NCI-H1436 treated with DMSO at 0.1 percent for 48 hours (cell line): ENCODE data around the gene TMBIM6.
"Not testable (repeated sequence)": the region's sequence is repeated elsewhere in the genome, so short reads cannot be mapped to it uniquely, and the experiment has no call there.

ENCODE experiments used
- DNase-seq: peaks from one replicate; lab custom pipeline; 2025; lab: John Stamatoyannopoulos, UW

Gene TMBIM6

DNA sequence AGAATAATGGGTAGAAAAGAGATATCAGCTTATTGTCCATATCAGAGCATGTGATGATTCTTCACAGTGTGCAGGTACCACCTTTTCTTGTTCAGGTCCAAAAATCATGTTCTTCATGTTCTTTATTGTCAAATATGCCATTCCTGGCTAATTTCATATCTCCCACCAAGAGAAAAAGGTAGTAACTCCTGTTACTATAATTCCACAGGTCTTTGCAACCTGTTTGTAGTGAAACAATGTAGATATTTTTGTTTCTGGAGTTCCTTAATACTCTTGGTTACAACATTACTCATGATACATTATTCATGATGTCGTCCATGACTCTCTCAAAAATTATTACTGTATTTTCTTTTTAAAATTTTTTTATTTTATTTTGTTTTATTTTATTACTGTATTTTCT is 11.3 kb upstream of the TMBIM6 start:
- DNase-seq = no peak

DNA sequence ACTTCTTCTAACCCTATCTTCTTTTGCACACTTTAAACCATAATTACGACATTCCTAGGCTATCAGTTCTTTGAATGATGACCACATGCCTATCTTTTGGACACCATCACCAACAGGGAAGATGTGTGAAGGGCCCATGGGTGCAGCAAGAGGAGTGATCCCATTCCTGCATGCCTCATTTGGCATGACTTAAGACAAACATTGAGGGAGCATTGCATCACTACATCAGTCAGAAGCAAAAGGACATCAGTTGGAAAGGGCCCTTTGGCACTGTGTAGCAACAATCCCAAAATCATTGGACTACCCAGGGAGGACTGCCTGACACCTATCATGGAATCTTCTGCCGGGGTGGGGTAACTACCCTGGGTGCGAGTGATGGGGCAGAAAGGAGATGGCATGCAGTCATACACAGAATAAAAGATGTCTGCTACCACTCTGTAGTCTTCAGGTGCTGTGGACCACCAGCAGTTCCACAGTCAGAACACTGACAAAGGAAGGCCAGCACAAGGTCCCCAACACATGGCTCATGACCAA is 10.7 kb upstream of the TMBIM6 start:
- DNase-seq = no peak

DNA sequence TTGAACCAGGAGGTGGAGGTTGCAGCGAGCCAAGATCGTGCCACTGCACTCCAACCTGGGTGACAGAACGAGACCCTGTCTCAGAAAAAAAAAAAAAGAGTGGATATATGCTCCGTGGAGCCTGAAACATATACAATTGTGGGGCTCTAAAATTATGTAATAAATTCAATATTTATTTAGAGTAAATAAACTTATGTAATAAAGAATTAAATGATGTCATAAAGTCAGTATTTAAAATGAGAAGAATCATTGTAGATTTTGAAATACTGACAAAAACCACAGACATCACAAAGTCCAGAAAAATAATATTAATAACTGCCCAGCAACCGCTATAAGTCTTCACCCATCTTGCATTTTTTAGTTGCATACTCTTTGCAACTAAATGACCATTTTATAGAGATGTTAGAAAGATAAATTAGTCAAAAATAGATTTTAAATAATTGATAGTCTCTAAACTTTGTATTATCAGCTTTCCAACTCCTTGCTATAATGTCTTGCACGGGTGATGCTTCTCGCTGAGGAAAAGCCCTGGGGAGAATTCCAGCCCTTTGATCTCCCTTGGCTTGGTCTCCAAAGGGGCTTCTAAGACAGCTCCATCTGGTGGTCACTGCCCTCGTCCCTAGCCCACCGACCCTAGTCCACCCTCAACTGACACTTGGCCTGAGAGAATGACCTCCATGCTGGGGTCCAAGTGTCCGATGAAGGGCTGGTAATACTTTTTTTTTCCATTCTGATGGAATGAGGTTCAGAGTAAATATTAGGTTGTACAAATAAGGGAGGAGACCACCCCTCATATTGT is 7.9 kb upstream of the TMBIM6 start:
- no peak for DNase-seq

DNA sequence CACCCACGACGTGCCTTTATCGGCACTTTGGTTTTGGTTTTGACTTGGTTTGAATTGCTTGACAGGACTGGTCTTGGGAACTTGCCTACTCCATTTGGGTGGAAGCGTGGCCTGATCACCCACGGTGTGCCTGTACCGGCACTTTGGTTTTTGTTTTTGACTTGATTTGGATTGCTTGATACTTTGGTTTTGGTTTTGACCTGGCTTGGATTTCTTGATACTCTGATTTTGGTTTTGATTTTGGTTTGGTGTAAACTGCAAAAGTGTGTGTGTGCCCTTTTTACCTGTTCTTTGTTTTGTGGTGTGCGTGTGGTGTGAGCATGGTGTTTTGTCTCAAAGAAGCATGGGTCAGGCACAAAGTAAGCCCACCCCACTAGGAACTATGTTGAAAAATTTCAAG is 6.5 kb upstream of the TMBIM6 start:
- not testable (repeated sequence) for DNase-seq

DNA sequence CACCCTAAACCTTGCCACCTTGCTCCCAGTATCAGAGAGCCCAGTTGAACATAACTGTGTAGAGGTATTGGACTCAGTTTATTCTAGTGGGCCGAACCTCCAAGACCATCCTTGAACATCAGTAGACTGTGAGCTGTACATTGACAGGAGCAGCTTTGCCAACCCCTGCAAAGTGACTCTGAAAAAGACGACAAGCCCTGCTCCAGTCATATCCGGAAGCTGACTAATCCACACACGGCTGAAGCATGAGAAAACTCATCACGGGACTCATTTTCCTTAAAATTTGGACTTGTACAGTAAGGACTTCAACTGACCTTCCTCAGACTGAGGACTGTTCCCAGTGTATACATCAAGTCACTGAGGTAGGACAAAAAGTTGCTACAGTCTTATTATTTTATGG is 2.6 kb upstream of the TMBIM6 start:
- DNase-seq = not testable (repeated sequence)

DNA sequence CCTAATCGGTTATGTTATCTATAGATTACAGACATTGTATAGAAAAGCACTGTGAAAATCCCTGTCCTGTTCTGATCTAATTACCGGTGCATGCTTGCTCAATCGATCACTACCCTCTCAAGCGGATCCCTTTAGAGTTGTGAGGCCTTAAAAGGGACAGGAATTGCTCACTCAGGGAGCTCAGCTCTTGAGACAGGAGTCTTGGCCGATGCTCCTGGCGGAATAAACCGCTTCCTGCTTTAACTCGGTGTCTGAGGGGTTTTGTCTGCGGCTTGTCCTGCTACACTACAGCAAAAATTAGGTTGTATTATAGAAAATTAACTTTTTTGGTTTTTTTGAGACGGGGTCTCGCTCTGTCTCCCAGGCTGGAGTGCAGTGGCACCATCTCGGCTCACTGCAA is 1.1 kb upstream of the TMBIM6 start:
- not testable (repeated sequence) for DNase-seq

DNA sequence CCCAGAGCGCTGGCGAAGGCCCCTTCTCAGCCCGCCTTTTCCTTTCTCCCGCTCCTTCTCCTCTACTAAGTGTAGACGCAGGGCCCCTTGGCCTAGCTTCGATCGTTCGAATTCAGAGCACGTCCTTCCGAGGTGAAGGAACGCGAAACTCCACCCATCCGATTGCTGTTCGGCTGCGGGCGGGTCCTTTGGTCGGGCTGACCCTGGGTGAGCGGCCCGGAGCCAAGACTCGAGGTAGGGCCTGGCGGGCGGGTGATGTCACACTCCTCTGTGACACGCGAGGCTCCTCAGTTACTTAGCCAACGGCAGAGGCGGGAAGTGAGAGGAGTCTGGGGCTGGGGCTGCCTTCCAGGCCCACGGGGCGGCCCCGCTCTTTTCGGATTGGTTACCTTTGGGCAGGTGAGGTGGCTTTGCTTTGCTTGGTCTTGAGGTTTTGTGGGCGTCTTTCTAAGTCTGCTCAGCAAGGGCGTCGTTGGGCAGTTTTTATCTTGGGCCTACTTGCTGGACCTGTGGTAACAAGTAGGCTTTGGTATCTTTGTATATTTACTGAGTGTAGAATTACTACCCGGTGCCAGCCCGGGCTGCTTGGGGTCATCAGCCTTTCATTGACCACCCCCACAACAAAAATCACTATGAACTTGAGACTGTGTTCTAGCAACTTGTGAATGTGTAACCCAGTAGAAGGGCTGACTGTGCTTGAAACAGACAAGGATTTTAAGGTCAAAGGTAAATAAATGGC is 694 bp downstream of the TMBIM6 start:
- no peak for DNase-seq

DNA sequence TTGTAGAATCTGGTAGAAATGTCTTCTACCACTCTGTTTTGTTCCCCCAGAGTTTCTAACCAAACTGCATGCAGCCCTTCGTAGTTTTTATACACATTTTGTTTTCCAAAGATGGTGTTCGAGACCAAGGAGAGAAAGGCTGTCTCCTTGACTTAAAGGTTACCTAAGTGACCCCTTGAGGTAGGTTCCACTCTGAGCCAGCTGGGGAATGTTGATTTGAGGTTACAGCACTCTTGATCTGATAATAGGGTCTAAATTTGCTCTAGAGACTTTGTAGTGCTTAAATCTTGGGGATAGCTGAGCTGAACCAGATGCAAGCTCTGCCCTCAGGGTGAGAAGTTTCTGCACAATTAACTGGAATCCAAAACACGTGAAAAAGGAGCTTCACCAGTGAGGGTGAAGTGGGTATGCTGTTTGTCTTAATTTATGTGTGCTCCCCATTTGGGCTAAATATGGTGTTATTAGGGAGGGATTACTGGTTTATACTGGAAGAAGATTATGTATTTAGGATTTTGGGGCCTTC is 3.1 kb downstream of the TMBIM6 start:
- DNase-seq = no peak

DNA sequence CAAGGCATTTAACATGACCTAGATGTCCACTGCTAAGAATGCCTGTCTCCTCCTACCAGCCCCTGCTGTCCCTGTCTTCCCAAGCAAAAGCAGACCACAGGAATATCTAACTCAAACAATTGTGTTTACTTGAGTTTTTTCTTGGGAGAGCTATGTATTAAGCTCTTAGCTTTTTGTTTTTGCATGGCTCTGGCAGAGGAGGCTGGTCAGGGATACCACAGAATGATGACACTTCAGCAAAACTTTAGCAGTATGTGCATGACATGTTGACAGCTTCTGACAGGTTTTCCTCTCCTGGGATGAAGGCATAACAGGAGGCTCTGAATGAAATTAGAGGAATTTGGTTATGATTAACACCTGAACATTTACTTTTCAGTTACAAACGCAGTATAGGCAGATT is 6.9 kb downstream of the TMBIM6 start:
- no peak for DNase-seq

DNA sequence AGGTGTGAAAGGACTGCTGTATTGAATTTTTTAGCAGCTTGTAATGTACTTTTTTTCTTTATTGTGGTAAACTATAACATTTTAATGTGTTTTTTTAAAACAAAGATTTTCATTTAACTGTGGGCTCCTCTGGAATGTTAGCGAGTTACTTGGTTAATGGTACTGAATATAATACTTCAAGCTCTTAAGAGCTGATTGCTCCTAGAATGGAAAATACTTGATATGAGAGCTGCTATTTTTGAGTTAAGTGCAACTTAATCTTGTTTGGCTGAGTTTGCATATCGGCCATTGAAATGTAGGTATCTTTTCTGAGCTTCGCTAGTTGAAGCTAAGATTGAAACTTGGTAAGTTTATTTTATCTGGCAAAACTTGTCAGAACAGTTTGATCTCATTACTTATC is 7.4 kb downstream of the TMBIM6 start:
- DNase-seq = no peak

DNA sequence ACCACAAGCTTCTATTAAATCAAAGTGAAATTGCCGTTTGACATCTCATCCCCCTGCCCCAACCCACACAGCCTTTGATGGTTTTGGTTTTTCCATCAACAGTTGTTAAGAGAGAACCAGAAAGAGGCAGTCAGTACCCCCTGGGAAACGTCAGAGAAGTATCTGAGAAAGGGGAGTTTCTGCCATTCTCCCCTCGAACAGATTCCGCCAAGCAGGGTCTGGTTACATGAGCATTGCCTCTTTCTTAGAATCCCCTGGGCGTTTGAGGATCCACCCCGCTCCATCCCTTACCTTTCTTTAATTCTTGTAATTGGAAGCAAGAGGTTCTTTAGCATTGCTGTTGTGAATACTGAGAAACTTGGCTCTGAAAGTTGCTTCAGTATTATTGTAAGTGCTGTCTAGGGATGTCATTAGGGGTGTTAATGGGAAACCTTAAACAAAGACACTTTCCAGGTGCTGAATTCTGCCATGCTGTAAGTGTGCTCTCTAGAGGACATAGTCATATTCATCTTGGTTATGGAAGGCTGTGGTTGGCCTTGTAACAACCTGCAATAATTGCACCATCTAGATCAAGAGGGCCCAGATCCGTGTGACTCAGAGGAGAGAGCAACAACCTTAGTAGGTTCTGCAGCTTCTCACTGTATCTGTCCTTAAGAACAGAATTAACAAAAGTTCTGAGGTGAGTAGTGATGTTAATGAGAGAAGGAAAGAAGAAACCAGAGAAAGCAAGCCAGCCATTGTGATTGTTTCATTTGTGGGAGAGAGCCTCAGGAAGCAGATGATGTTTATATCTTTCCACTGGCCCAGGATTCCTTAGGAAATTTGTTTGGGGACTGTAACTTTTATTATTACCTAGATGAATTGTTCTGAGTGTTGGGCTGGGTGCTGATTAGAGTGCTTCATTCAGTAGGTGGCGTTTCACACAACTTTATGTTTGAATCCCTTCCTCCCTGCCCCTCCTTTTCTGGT is 9.0 kb downstream of the TMBIM6 start:
- DNase-seq = peak; percentile 74

DNA sequence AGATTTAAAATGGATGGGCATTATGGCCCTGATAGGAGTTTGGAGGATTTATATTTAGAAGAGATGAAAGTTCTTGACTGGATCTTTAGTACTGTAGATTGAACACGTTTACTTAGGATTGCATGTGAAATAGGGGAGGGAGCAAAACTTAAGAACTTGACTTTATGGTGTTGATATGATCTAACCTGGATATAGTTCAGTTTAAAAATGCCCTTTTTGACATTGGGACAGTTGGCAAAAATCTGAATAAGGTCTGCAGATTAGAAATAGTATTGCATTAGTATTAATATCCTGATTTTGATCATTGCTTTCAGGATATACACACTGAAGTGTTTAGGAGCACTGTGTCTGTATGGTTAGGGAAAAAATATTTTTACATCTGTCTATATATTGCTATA is 9.6 kb downstream of the TMBIM6 start:
- DNase-seq = no peak

DNA sequence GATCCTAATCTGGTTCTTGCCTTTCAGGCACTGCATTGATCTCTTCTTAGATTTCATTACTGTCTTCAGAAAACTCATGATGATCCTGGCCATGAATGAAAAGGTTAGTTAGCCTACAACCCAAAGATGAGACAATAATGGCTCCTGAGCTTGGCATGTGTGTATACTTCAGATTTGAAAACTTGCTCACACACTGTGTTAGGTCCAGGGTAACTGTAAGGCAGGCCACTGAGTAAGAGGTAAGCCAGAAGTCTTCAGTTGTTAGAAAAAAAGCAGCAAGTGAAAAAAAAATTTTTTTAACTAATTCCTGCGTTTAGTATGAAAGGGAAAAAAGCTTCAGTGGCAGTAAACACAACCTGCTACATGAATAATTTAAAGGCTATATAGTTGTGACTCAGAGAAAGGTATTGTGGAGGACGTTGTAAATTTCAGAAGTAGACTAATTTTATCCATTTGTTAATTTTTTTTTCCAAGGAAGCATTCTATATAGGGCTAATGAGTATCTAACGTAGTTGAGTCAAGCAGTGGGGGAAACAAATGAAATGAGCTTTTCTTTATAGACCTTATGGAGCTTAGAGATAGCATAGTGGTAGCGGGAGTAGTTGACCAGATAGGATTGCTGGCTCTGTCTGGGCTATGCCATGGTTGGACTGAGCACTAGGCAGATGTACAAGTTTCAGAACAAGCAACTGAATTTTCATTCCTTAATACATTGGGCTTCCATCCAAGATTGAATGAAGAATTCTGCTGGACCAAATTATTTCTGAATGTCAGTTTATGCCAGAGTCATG is 20.5 kb downstream of the TMBIM6 start:
- DNase-seq = no peak

DNA sequence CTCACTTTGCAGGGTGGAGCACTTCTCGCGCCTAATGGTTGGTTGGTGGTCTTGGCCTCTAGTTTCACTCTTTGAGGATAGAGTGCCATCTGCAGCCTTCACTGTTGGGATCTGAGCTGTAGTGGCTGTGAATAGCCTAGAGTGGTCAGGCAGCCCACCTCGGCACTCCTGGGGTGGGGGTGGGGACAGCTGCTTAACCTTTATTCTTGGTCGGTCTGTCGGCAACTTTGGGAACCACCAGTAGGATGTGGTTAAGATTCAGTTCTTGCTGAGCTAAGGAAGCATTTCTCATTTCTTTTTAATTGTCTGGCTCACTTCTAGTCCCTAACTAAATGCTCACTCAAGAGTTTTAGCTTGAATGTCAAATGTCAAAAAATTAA is 21.1 kb downstream of the TMBIM6 start:
- DNase-seq = no peak

DNA sequence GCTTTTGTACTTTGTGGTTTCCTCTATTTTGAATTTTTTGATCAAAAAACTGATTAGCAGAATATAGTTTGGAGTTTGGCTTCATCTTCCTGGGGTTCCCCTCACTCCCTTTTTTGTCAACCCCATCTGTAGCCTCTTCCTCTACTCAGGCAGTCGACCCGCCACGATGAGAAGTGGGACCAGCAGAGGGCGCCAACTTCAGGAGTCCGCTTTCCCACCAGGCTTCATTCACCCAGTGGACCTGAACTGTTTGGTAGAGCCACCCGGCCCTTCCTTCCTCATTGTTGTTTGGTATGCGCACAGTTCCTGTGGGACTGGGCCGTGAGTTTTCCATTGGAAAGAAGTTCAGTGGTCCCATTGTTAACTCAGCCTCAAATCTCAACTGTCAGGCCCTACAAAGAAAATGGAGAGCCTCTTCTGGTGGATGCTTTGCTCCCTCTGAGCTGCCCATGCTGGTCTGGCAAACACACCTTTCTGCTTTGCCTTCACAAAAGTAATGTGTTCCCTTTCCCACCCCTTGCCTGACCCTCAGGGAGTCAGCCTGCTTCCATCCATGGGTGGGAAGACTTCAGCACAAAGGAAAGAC is 21.7 kb downstream of the TMBIM6 start:
- no peak for DNase-seq

DNA sequence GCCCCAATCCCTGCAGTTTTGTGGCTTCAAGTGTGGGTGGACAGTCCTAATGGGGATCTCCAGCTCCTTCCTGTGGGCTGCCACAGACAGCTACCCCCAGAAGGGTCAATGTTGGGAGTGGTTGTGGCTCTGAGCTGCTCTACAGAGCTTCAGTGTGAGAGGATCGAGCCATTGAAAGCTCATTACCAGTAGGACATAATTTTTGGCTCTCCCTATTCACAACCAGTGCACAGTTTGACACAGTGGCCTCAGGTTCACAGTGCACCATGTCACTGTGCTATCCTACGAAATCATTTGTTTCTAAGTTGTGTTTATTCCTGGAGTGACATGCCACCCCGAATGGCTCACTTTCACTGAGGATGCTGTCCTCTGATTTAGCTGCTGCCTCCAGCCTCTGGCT is 22.8 kb downstream of the TMBIM6 start:
- no peak for DNase-seq

DNA sequence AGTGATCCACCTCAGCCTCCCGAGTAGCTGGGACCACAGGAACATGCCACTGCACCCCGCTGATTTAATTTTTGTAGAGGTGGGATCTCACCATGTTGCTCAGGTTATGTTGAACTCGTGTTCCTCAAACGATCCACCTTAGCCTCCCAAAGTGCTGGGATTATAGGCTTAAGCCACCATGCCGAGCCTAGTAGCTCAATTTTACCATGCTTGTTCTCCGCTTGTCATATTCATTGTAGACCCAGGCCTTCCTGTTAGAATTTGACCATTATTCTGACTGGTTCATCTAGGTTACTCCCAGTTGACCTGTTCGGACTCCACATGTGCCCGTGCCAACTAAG is 24.7 kb downstream of the TMBIM6 start:
- no peak for DNase-seq

DNA sequence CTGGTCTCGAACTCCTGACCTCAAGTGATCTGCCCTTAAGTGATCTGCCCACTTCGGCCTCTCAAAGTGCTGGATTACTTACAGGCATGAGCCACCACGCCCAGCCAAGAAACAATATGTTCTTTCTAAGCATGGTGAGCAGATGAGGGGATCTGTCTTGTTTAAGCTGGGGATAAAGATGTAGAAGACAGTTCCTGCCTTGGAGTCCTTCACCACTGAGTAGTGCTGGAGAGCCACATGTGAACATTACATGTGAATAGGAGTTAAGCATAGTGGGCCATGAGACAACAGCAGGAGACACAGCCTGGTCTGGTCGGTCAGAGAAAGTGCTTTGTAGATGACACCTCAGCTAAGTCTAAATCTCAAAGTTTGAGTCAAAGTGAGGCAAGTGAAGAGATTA is 26.0 kb downstream of the TMBIM6 start:
- no peak for DNase-seq

DNA sequence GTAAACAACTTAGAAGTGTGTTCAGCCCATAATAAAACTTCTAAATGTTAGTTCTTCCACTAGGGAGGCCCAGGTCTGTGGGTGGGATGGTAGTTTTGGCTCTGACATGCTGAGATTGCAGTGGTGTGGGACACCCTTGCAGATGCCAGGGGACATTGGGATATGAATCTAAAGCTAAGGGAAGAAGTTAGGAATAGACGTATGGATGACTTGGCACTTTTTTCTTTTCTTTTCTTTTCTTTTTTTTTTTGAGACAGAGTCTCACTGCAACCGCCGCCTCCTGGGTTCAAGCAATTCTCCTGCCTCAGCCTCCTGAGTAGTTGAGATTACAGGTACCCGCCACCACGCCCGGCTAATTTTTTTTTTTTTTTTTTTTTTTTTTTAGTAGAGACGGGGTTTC is 31.7 kb downstream of the TMBIM6 start:
- DNase-seq = not testable (repeated sequence)

DNA sequence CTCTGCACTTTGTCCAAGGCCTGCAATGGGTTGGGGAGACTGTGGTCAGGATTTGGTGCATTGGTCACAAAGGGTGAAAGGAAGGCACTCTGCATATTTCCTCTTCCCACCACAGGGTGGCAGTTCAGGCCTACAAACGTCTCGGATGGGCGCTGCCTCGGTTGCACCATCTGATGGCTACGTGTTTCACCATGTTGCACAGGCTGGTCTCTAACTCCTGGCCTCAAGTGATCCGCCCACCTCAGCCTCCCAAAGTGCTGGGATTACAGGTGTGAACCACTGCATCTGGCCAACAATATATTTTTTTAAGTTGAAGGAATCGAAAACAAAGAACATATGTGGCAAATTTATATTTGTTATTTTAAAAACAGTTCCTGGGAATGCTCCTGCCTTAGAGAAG is 35.1 kb downstream of the TMBIM6 start:
- DNase-seq = no peak

DNA sequence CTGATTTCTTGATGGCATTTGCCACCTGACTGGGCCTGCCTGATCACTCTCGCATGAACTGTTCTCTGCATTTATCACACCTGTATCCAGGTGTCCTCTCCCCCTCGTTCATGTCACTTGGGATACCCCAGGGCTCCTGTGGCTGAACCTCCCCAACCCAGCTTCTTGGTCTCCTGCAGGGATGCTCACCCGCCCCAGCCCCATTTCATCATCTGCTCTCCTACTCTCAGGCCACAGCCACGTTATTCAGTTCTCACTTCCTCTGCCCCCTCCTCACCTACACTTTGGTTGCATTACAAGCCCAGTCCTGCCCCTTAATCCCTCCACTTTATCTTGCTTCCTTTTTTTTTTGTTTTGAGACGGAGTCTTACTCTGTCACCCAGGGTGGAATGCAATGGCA is 35.5 kb downstream of the TMBIM6 start:
- no peak for DNase-seq
